GM12892 (cell line): ENCODE data around the gene KIF1C.

Experiments
- POLR2A ChIP-seq: IDR thresholded peaks from 2 replicates; pipeline ENCODE4 v1.6.1; 2011; ENCODE audit warnings: low read depth, low read length, control low read depth
- POLR2AphosphoS5 ChIP-seq: IDR thresholded peaks from 2 replicates; pipeline ENCODE4 v1.6.1; 2011; ENCODE audit warnings: low read depth, low read length, control low read depth
- TAF1 ChIP-seq: IDR thresholded peaks from 2 replicates; pipeline ENCODE4 v1.6.1; 2011; ENCODE audit warnings: low read depth, mild to moderate bottlenecking, control low read depth, low read length, borderline replicate concordance

GRCh38 chr17:4955091-4955490, 42.7 kb upstream of the KIF1C start:
- no peak for TF ChIP-seq TAF1
- TF ChIP-seq POLR2A: no peak
- TF ChIP-seq POLR2AphosphoS5: no peak
